ENCODE measurements around the gene TTC39A. TPM values are rescaled to one million over a fixed set of nuclear protein-coding genes. Genes with fewer than 3 reads are reported as not detected.

The TTC39A gene
- total RNA-seq, 1 donor from 2014 or later = 0.28 TPM

DNA sequence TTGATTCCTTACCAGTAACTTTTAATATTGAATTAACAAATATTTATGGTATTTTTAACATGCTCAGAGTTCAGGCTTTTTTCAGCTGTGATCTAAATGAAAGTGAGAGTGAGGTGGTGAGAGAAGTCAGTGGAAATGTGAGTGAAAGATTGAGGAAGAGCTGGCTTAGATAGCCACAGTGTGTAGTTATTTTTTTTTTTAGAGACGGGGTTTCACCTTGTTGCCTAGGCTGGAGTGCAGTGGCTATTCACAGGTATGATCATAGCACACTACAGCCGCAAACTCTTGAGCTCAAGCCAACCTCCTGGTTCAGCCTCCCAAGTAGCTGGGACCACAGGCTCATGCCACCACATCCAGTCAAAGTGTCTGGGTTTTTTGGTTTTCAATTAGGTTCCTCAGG is 83.3 kb downstream of the TTC39A start:
- Mint-ChIP-seq H3K4me1 (peaks cover 16% of the 10 kb centered on the region), H3K36me3 (ENCODE audit: low read depth) (peaks cover 8% of the 10 kb centered on the region), H3K4me3 (no peak overlapping the region), H3K27me3 (no peaks in the 10 kb centered on the region), H3K27ac (no peak overlapping the region), H3K9me3 (no peaks in the 10 kb centered on the region)
- DNase-seq = no peak
- intact Hi-C loops (cut with micrococcal nuclease) = no loop called here

DNA sequence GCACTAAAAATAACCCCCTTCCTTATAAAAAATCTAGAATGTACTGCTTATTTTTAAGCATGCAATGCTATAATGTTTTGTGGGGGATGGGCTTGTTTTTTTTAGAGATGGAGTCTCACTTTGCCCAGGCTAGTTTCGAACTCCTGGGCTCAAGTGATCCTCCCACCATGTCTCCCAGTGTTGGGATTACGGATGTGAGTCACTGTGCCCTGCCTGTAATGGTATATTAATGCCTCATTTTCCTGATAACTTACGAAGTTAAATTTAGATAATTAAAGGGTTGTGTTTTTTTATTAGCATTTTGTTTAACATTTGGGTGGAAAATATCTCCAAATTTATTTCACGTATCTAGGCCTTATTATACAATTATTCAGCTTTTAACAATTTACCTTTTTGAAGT is 87.8 kb downstream of the TTC39A start:
- Mint-ChIP-seq H3K27me3 (no peaks in the 10 kb centered on the region), H3K4me1 (peaks cover 35% of the 10 kb centered on the region), H3K27ac (no peak overlapping the region), H3K4me3 (no peak overlapping the region), H3K9me3 (no peaks in the 10 kb centered on the region), H3K36me3 (ENCODE audit: low read depth) (peaks cover 10% of the 10 kb centered on the region)
- intact Hi-C loops (cut with micrococcal nuclease) = no loop called here
- DNase-seq = no peak

DNA sequence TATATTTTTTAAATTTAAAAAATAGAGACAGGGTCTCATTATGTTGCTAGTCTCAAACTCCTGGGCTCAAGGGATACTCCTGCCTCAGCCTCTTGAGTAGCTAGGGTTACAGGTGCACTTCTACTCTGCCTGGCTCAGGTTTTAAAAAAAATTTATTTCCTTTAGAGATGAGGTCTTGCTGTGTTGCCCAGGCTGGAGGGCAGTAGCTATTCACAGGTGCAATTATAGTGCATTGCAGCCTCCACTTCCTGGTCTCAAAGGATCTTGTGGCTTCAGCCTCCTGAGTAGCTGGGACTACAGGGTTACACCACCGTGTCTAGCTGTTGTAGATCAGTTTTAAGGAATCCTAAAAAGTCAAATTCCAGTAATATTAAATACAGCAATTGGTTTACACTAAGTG is 89.2 kb downstream of the TTC39A start:
- Mint-ChIP-seq H3K36me3 (ENCODE audit: low read depth) (peaks cover 6% of the 10 kb centered on the region), H3K4me3 (no peak overlapping the region), H3K4me1 (peaks cover 24% of the 10 kb centered on the region), H3K27ac (no peak overlapping the region), H3K9me3 (no peaks in the 10 kb centered on the region), H3K27me3 (no peaks in the 10 kb centered on the region)
- DNase-seq = no peak
- intact Hi-C loops (cut with micrococcal nuclease) = no loop called here

DNA sequence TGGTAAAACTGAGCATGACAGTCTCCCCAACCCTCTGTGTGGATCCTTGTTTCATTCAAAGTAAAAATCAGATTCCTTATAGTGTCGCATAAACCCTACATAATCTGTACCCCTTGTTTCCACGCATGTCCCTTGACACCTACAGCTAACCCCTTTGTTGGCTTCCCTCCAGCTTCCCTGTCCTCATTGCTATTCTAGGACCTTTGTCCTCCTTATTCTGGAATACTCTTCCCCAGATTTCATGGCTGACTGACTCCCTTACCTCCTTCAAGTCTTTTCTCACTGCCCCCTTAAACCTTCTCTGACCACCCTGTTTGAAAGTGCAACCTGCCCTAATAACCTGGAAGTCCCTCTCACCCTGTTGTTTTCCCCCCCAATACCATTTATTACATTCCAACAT is 90.3 kb downstream of the TTC39A start:
- intact Hi-C loops (cut with micrococcal nuclease) = no loop called here
- Mint-ChIP-seq H3K36me3 (ENCODE audit: low read depth) (peaks cover 6% of the 10 kb centered on the region), H3K9me3 (no peaks in the 10 kb centered on the region), H3K27me3 (no peaks in the 10 kb centered on the region), H3K4me1 (peaks cover 31% of the 10 kb centered on the region), H3K27ac (no peak overlapping the region), H3K4me3 (no peak overlapping the region)
- DNase-seq = no peak

DNA sequence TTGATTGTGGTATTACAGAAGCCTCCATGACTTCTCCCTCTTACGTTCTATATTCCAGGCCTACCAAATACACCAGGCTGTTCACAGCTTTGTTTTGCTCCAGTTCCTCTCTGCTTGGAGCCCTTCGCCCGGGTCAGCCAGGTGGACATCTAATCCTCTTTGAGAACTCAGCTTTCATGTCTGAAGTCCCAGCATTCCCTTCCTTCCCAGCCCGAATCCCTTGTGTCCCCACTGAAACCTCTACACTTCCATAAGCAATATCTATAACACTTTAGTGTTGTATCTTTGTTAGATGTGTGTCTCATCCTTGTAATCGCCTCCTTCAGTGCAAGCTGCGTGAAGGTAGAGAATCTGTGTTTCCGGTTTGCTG is 92.3 kb downstream of the TTC39A start:
- peaks cover 2% of the 10 kb centered on the region for H3K27me3 Mint-ChIP-seq
- intact Hi-C loops (cut with micrococcal nuclease) = loop anchor here (5.0 kb wide), 3 partner anchors 44 to 276 kb away; partner anchors contain the start of gene FAF1

DNA sequence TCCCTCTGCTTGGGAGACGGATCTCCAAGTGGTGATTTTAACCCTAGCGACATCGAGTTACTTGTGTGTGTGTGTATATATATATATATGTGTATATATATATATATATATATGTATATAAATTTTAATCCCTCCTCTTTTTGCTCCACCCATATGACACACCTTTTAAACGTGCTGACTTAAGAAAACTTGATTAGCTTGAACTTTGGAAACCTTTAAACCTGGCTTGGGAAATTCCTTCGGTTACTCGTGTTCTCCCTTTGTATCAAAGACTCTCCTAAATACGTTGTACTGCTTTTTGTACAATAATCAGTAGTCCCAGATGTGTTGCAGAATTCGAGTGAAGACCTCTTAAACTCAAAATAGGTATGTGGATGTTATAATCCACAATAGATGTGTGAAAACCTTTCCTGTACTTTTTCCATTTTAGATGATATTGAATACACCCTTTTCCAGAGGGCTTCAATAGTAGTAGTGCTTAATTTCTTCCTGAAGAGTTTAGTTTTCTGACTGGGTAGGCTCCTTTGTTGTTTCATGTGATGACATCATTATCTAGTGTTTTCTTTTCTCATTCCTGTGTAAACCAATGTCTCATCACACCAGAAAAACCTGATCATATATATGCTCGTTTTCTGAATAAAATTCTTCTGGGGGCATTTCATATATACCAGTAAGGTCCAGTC is 92.9 kb downstream of the TTC39A start:
- Mint-ChIP-seq H3K27me3 (peaks cover 2% of the 10 kb centered on the region), H3K27ac (no peak overlapping the region), H3K9me3 (no peaks in the 10 kb centered on the region), H3K4me1 (peaks cover 34% of the 10 kb centered on the region), H3K36me3 (ENCODE audit: low read depth) (peaks cover 2% of the 10 kb centered on the region), H3K4me3 (no peak overlapping the region)
- intact Hi-C loops (cut with micrococcal nuclease) = loop anchor here (5.0 kb wide), 3 partner anchors 45 to 275 kb away; partner anchors contain the start of gene FAF1
- DNase-seq = no peak

More for the DNA sequence above, 92.3 kb downstream of the TTC39A start:
- peaks cover 2% of the 10 kb centered on the region for H3K36me3 Mint-ChIP-seq (ENCODE audit: low read depth)
- H3K4me1 Mint-ChIP-seq = peaks cover 36% of the 10 kb centered on the region
- no peak overlapping the region for H3K27ac Mint-ChIP-seq
- DNase-seq = no peak
- no peaks in the 10 kb centered on the region for H3K9me3 Mint-ChIP-seq
- no peak overlapping the region for H3K4me3 Mint-ChIP-seq

Other genes with a start within 250 kb of the TTC39A start
- gene C1orf185, start 228.3 kb downstream of the TTC39A start, total RNA-seq = not detected in 2 replicates
- 24.6 and 33.6 TPM in 2 replicates for gene RNF11, start 94.3 kb downstream of the TTC39A start, total RNA-seq
- gene EPS15, start 188.7 kb upstream of the TTC39A start, total RNA-seq = 55.0 and 62.6 TPM in 2 replicates